ENCODE measurements around the gene RALBP1.

DNA sequence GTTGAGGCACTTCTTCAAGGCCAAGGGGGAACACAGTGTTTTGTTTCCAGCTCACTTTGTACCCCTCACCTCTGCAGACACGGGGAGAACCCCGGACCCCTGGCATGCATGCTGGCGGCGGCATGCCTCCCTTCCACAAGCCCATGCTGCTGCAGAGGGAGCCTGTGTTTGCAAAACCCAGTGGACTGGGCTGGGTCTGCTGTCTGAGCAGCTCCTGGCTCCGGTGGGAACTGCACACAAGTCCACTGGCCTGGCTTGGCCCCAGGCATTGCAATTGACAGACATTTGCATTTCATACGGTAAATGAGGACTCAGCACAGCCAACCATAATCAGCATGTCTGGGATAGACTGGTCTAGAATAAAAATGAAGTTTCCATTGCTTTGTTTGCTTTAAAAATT lies 62.4 kb downstream of the RALBP1 start:
- TF ChIP-seq POLR2A (IDR thresholded peaks at IDR 0.05) (no peak), POLR2AphosphoS5 (IDR thresholded peaks at IDR 0.05) (no peak)
- TF ChIP-seq, protein P1, sequence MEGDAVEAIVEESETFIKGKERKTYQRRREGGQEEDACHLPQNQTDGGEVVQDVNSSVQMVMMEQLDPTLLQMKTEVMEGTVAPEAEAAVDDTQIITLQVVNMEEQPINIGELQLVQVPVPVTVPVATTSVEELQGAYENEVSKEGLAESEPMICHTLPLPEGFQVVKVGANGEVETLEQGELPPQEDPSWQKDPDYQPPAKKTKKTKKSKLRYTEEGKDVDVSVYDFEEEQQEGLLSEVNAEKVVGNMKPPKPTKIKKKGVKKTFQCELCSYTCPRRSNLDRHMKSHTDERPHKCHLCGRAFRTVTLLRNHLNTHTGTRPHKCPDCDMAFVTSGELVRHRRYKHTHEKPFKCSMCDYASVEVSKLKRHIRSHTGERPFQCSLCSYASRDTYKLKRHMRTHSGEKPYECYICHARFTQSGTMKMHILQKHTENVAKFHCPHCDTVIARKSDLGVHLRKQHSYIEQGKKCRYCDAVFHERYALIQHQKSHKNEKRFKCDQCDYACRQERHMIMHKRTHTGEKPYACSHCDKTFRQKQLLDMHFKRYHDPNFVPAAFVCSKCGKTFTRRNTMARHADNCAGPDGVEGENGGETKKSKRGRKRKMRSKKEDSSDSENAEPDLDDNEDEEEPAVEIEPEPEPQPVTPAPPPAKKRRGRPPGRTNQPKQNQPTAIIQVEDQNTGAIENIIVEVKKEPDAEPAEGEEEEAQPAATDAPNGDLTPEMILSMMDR (IDR thresholded peaks at IDR 0.05): no peak
